Spleen (tissue), 11 donors: Measurements from ENCODE around the gene ZNF709. TPM values are rescaled to one million over a fixed set of nuclear protein-coding genes. Genes with fewer than 3 reads are reported as not detected.
"Not testable (repeated sequence)": the region's sequence is repeated elsewhere in the genome, so short reads cannot be mapped to it uniquely, and the experiment has no call there.

Source experiments
- DNase-seq: peaks from one replicate; pipeline ENCODE4 v3.0.0-alpha.2; 2020
- H3K27ac ChIP-seq, 8 donors: fragments of 200-600 bp; sonication (generic) in 7 of 8; 1 replicate in 4 of 8; 2 replicates in 4 of 8; pipeline versions ENCODE4 v1.5.0 to v1.8.0; 2016 to 2021; ENCODE audit warnings: inconsistent platforms in 4 of 8, mild to moderate bottlenecking in 4 of 8, moderate library complexity in 1 of 8
- H3K27me3 ChIP-seq, 7 donors: fragments of 200-600 bp; sonication (generic) in 6 of 7; replicated peaks in 1 of 7; 1 replicate in 4 of 7; 2 replicates in 3 of 7; pipeline versions ENCODE4 v1.5.0 to v1.8.0; 2016 to 2021; ENCODE audit warnings: inconsistent platforms in 3 of 7, mild to moderate bottlenecking in 1 of 7
- H3K36me3 ChIP-seq, 6 donors: fragments of 200-600 bp; sonication (generic) in 5 of 6; 1 replicate in 4 of 6; 2 replicates in 2 of 6; pipeline versions ENCODE4 v1.5.0 to v1.8.0; 2016 to 2021; ENCODE audit warnings: inconsistent platforms in 2 of 6
- H3K4me1 ChIP-seq, 6 donors: fragments of 200-600 bp; sonication (generic) in 5 of 6; 1 replicate in 3 of 6; 2 replicates in 3 of 6; pipeline versions ENCODE4 v1.5.0 to v1.8.0; 2016 to 2021; ENCODE audit warnings: inconsistent platforms in 3 of 6
- H3K4me3 ChIP-seq, 8 donors: fragments of 200-600 bp; sonication (generic) in 7 of 8; 1 replicate in 4 of 8; 2 replicates in 4 of 8; pipeline versions ENCODE4 v1.5.0 to v1.8.0; 2016 to 2021; ENCODE audit warnings: inconsistent platforms in 4 of 8, mild to moderate bottlenecking in 4 of 8, moderate library complexity in 2 of 8
- H3K9me3 ChIP-seq, 8 donors: fragments of 200-600 bp; sonication (generic) in 7 of 8; 1 replicate in 4 of 8; 2 replicates in 4 of 8; pipeline versions ENCODE4 v1.5.0 to v1.8.0; 2016 to 2021; ENCODE audit warnings: inconsistent platforms in 4 of 8
- POLR2A ChIP-seq, 3 donors: fragments of 450-650 bp; IDR thresholded peaks; one replicate each; pipeline ENCODE4 v1.5.1; 2017; ENCODE audit warnings: antibody characterized with exemption in 3 of 3, mild to moderate bottlenecking in 1 of 3
- POLR2AphosphoS5 ChIP-seq, 3 donors: sonication (generic); formaldehyde crosslinking; IDR thresholded peaks; one replicate each; pipeline ENCODE4 v1.5.1; 2017; ENCODE audit warnings: antibody characterized with exemption in 3 of 3
- WGBS, 5 donors: extraction: QIAGEN DNeasy Blood & Tissue Kit in 3 of 5; methylation state at CpG; one replicate each; pipeline versions ENCODE4 v1.1.5 to v1.1.7; 2013 to 2018; 5-methylcytosine and 5-hydroxymethylcytosine counted together
- intact Hi-C: fragments of 100-400 bp; cut with DNase I; formaldehyde crosslinking; loops from one replicate; pipeline ENCODE4 v1.15.0; 2023; ENCODE audit warnings: low total_unique reads
- polyA plus RNA-seq, 3 donors: library from polyadenylated mRNA; stranded (reverse); fragments of 200-250 nt; gene quantifications; one replicate each; pipeline ENCODE4 v1.2.1, GENCODE V29; 2013
- total RNA-seq, 7 donors: library from RNA; depleted of rRNA in 3 of 7; stranded (reverse); fragments of >200 nt in 3 of 7; fragmentation: NEBNext Ultra II Directional in 4 of 7; extraction: Animal tissue kit (Norgen Biotek cat#: 25700) in 4 of 7; gene quantifications; one replicate each; pipeline versions ENCODE4 v1.1.0 to v1.2.1, GENCODE V29; 2016 to 2021
- TF ChIP-seq, protein P1 (sequence below), 11 experiments: fragments of 200-600 bp in 7 of 11; fragments of 450-650 bp in 4 of 11; sonication (generic) in 4 of 11; IDR thresholded peaks in 8 of 11; conservative IDR thresholded peaks in 3 of 11; 1 replicate in 7 of 11; 2 replicates in 4 of 11; pipeline versions ENCODE4 v1.4.0 to v1.8.0; 2016 to 2021; ENCODE audit warnings: antibody characterized with exemption in 11 of 11, inconsistent platforms in 4 of 11, mild to moderate bottlenecking in 1 of 11
- donor health status: healthy with polysubstance abuse.
- donor health status: DM: no; HTN: no; CAD: no; lungs with moderate emphysema.
- donor health status: DM: no; HTN: no; CAD: no.
- donor health status: Bipolar disorder and iron deficiency.
- donor health status: healthy.
- donor health status: DM: no; HTN: no; CAD: no.
- donor health status: DM: yes; HTN: yes; CAD: no.

Gene ZNF709
- total and polyA plus RNA-seq, 10 donors, result 1.1 to 6.8 (median 4.0) TPM

DNA sequence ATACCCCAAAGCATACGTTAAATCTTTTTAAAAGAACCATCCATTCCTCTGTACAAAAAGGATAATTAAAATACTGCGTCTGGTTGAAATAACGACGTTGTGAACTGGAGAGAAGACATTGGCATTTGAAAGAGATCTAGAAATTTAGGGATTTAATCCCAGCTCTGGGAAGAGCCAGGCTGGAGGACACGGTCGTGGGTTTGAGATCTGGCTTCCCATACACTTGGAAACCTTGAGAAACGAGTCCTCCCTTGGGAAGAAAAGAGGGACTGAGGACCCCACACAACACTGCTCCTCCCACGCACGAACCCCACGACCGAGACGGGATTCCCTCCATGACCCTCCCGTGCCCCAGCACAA is 625 bp downstream of the ZNF709 start:
- TF ChIP-seq POLR2A (IDR thresholded peaks at IDR 0.05) (no peak), POLR2AphosphoS5 (IDR thresholded peaks at IDR 0.05) (no peak)
- TF ChIP-seq, protein P1, sequence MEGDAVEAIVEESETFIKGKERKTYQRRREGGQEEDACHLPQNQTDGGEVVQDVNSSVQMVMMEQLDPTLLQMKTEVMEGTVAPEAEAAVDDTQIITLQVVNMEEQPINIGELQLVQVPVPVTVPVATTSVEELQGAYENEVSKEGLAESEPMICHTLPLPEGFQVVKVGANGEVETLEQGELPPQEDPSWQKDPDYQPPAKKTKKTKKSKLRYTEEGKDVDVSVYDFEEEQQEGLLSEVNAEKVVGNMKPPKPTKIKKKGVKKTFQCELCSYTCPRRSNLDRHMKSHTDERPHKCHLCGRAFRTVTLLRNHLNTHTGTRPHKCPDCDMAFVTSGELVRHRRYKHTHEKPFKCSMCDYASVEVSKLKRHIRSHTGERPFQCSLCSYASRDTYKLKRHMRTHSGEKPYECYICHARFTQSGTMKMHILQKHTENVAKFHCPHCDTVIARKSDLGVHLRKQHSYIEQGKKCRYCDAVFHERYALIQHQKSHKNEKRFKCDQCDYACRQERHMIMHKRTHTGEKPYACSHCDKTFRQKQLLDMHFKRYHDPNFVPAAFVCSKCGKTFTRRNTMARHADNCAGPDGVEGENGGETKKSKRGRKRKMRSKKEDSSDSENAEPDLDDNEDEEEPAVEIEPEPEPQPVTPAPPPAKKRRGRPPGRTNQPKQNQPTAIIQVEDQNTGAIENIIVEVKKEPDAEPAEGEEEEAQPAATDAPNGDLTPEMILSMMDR (IDR thresholded peaks at IDR 0.05 in 8 of 11, conservative IDR thresholded peaks at IDR 0.05 in 3 of 11), result no peak
- H3K4me3 ChIP-seq, result peak overlapping the region; percentile 57 to 98 (median 89)
- WGBS, 5 donors, result 1 to 3% (median 2%) methylated on average over 13 of the region's 13 CpGs
- H3K4me1 ChIP-seq, result peaks cover 16 to 52% (median 31%) of the 10 kb centered on the region in 6 donors
- H3K27ac ChIP-seq, result peak overlapping the region in 7 of 8 donors; percentile 63 to 90 (median 81)
- intact Hi-C loops, result no loop called here
- H3K9me3 ChIP-seq, result no peaks in the 10 kb centered on the region
- no peak for DNase-seq
- no peaks in the 10 kb centered on the region for H3K36me3 ChIP-seq
- no peaks in the 10 kb centered on the region for H3K27me3 ChIP-seq

DNA sequence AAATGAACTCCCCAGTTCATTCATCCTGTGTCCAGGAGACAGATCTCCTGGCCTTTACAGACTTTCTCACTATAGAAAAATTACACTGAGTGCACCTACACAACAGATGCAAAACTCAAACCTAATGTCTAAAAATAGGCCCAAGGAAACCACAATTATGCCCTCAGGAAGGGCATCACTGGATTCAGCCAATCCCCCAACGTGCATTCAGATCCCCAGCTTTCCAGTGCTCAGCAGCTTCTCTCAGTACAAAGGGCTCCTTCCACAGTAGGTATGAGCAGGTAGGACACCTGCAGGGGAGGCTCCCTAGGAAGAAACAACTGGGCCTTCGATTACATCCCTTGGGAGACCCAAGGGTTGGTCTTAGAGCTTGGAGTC is 2.1 kb downstream of the ZNF709 start:
- no peak for TF ChIP-seq POLR2AphosphoS5 (IDR thresholded peaks at IDR 0.05)
- no peak for TF ChIP-seq POLR2A (IDR thresholded peaks at IDR 0.05)
- TF ChIP-seq, protein P1 (IDR thresholded peaks at IDR 0.05 in 8 of 11, conservative IDR thresholded peaks at IDR 0.05 in 3 of 11), result no peak
- H3K27ac ChIP-seq, result peak overlapping the region in 1 of 8 donors; percentile 51
- intact Hi-C loops, result no loop called here
- no peaks in the 10 kb centered on the region for H3K36me3 ChIP-seq
- WGBS, 5 donors, result 26 to 46% (median 34%) methylated on average over 2 of the region's 2 CpGs
- H3K4me3 ChIP-seq, result no peak overlapping the region
- no peaks in the 10 kb centered on the region for H3K9me3 ChIP-seq
- peaks cover 16 to 60% (median 35%) of the 10 kb centered on the region in 6 donors for H3K4me1 ChIP-seq
- H3K27me3 ChIP-seq, result no peaks in the 10 kb centered on the region
- no peak for DNase-seq

DNA sequence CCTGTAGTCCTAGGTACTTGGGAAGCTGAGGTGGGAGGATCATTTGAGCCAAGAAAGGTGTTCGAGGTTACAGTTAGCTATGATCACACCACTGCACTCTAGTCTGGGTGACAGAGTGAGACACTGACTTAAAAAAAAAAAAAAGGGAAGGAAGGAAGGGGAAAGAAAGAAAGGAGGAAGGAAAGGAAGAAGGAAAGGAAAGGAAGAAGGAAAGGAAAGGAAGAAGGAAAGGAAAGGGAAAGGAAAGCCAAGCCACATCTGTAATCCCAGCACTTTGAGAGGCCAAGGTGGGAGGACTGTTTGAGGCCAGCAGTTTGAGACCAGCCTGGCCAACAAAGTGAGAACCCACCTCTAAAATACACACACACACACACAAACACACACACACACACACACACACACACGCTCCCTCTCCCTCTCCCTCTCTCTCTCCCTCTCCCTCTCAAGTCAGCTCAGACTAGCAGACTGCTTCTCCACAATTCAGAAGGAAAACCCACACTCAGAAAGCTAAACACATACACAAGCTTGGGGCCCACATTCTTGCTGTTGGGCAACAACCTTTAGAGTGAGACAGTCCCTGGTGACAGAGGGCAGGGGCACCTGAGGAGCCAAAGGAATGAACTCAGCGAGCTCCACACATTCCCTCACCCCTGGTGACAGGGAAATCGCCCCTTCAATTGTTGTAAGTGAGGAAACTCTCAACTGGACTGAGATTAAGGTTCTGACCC is 2.7 kb downstream of the ZNF709 start:
- H3K9me3 ChIP-seq, result no peaks in the 10 kb centered on the region
- TF ChIP-seq, protein P1 (IDR thresholded peaks at IDR 0.05 in 8 of 11, conservative IDR thresholded peaks at IDR 0.05 in 3 of 11), result no peak
- TF ChIP-seq POLR2A (IDR thresholded peaks at IDR 0.05) (no peak), POLR2AphosphoS5 (IDR thresholded peaks at IDR 0.05) (no peak)
- no peaks in the 10 kb centered on the region for H3K27me3 ChIP-seq
- H3K27ac ChIP-seq, result peak overlapping the region in 1 of 8 donors; percentile 51
- H3K4me3 ChIP-seq, result no peak overlapping the region
- no peaks in the 10 kb centered on the region for H3K36me3 ChIP-seq
- no peak for DNase-seq
- H3K4me1 ChIP-seq, result peaks cover 16 to 60% (median 35%) of the 10 kb centered on the region in 6 donors
- intact Hi-C loops, result no loop called here
- WGBS, 5 donors, result 36 to 65% (median 53%) methylated on average over 3 to 4 of the region's 4 CpGs

DNA sequence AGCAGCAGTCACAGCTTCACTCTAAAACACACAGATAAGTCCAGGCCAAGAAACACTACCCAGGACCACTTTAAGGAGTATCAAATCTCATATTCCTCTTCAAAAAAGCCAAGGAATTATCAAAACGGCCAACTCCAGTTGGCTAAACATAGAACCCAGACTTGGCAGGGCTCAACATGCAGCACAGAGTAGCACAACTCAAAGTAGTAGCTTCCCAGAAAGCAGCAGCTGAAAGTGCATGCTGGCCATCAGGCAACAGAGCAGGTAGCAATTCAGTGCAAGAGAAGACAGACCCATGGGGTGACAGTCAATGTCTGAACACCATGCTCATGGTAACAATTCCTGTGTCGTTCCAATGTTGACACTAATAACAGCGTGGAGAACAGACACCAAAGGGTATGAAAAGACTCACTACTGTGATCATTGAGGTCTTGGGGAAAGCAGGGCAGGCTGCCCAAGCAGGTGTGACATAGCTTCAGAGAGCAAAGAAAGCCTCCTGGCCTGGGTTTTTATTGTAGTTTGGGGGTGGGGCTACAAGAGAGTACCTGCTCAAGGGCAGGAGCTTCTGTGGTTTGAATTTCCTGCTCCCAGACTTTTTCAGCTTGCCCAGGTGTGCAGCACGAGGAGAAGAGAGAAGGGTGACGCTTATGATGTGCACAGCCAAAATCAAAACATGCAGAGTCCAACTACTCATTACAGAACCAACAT is 6.2 kb downstream of the ZNF709 start:
- no peak for DNase-seq
- H3K27me3 ChIP-seq, result no peaks in the 10 kb centered on the region
- no peak overlapping the region for H3K27ac ChIP-seq
- H3K4me1 ChIP-seq, result peaks cover 9 to 39% (median 16%) of the 10 kb centered on the region in 6 donors
- peaks cover 0 to 25% (median 16%) of the 10 kb centered on the region in 8 donors for H3K9me3 ChIP-seq
- no peak for TF ChIP-seq POLR2A (IDR thresholded peaks at IDR 0.05)
- TF ChIP-seq POLR2AphosphoS5 (IDR thresholded peaks at IDR 0.05), result no peak
- TF ChIP-seq, protein P1 (IDR thresholded peaks at IDR 0.05 in 8 of 11, conservative IDR thresholded peaks at IDR 0.05 in 3 of 11), result no peak
- WGBS, 5 donors, result 57 to 71% (median 68%) methylated on average over 5 of the region's 5 CpGs
- H3K36me3 ChIP-seq, result peaks cover 0 to 6% (median 0%) of the 10 kb centered on the region in 6 donors
- intact Hi-C loops, result no loop called here
- H3K4me3 ChIP-seq, result no peak overlapping the region

DNA sequence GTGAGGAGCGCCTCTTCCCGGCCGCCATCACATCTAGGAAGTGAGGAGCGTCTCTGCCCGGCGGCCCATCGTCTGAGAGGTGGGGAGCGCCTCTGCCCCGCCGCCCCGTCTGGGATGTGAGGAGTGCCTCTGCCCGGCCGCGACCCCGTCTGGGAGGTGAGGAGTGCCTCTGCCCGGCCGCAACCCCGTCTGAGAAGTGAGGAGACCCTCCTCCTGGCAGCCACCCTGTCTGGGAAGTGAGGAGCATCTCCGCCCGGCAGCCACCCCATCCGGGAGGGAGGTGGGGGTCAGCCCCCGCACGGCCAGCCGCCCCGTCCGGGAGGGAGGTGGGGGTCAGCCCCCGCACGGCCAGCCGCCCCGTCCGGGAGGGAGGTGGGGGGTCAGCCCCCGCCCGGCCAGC is 17.0 kb downstream of the ZNF709 start:
- Histone ChIP-seq H3K9me3 (peaks cover 33 to 97% (median 95%) of the 10 kb centered on the region in 8 donors), H3K36me3 (peaks cover 16 to 63% (median 37%) of the 10 kb centered on the region in 6 donors)
- H3K27me3 ChIP-seq, H3K4me3 ChIP-seq, DNase-seq, H3K4me1 ChIP-seq, intact Hi-C loops, H3K27ac ChIP-seq: not testable (repeated sequence)
- WGBS, 5 donors, result 95 to 100% (median 98%) methylated on average over 3 to 33 of the region's 33 CpGs
